ENCODE measurements around the gene STK36.

STK36 gene

GRCh38 chr2:218746960-218747359 is 75.1 kb downstream of the STK36 start:
- peaks cover 88% of the 10 kb centered on the region for H3K36me3 Mint-ChIP-seq (ENCODE audit: low read depth)
- no peaks in the 10 kb centered on the region for H3K9me3 Mint-ChIP-seq
- H3K4me3 Mint-ChIP-seq: no peak overlapping the region
- TF ChIP-seq, protein P1, sequence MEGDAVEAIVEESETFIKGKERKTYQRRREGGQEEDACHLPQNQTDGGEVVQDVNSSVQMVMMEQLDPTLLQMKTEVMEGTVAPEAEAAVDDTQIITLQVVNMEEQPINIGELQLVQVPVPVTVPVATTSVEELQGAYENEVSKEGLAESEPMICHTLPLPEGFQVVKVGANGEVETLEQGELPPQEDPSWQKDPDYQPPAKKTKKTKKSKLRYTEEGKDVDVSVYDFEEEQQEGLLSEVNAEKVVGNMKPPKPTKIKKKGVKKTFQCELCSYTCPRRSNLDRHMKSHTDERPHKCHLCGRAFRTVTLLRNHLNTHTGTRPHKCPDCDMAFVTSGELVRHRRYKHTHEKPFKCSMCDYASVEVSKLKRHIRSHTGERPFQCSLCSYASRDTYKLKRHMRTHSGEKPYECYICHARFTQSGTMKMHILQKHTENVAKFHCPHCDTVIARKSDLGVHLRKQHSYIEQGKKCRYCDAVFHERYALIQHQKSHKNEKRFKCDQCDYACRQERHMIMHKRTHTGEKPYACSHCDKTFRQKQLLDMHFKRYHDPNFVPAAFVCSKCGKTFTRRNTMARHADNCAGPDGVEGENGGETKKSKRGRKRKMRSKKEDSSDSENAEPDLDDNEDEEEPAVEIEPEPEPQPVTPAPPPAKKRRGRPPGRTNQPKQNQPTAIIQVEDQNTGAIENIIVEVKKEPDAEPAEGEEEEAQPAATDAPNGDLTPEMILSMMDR (IDR thresholded peaks at IDR 0.05; ENCODE audit: unreplicated experiment in 3 of 3): no peak
- H3K27me3 Mint-ChIP-seq (ENCODE audit: low read depth): no peaks in the 10 kb centered on the region
- peaks cover 15% of the 10 kb centered on the region for H3K4me1 Mint-ChIP-seq
- no peak overlapping the region for H3K27ac Mint-ChIP-seq

- Mint-ChIP-seq H3K9me3 (no peaks in the 10 kb centered on the region), H3K27me3 (ENCODE audit: low read depth) (no peaks in the 10 kb centered on the region), H3K4me1 (peaks cover 15% of the 10 kb centered on the region), H3K36me3 (ENCODE audit: low read depth) (peaks cover 92% of the 10 kb centered on the region), H3K27ac (no peak overlapping the region), H3K4me3 (no peak overlapping the region)
- TF ChIP-seq, protein P1 (IDR thresholded peaks at IDR 0.05; ENCODE audit: unreplicated experiment in 3 of 3): no peak
These were observed 77.0 kb downstream of the STK36 start for GRCh38 chr2:218748741-218749441.

Measured in nephron (organoid).